Hematopoietic multipotent progenitor cell treated with erythropoietin and hydrocortisone succinate and interleukin-3 and kit ligand, for 15 days (in vitro differentiated cells): ENCODE measurements around the gene TOR2A.

Experiments used
- DNase-seq: peaks from one replicate; pipeline ENCODE4 v3.0.0-alpha.2; 2015; ENCODE audit warnings: low spot score

The TOR2A gene

GRCh38 chr9:127698985-127699670, 36.0 kb downstream of the TOR2A start:
- DNase-seq = peak; percentile 88

GRCh38 chr9:127698386-127698785, 36.7 kb downstream of the TOR2A start:
- no peak for DNase-seq

GRCh38 chr9:127697575-127697974, 37.5 kb downstream of the TOR2A start:
- no peak for DNase-seq

- DNase-seq = no peak
These were observed 40.0 kb downstream of the TOR2A start for GRCh38 chr9:127694890-127695720.

GRCh38 chr9:127693697-127694096, 41.4 kb downstream of the TOR2A start:
- DNase-seq = no peak

GRCh38 chr9:127693143-127693542, 42.0 kb downstream of the TOR2A start:
- DNase-seq = no peak

GRCh38 chr9:127692071-127692470, 43.0 kb downstream of the TOR2A start:
- no peak for DNase-seq

- no peak for DNase-seq
These were observed 44.4 kb downstream of the TOR2A start for GRCh38 chr9:127690735-127691134.

- DNase-seq = no peak
These were observed 45.6 kb downstream of the TOR2A start for GRCh38 chr9:127689329-127690000.

- no peak for DNase-seq
These were observed 48.4 kb downstream of the TOR2A start for GRCh38 chr9:127686461-127687393.

- no peak for DNase-seq
These were observed 50.5 kb downstream of the TOR2A start for GRCh38 chr9:127684576-127684975.

- DNase-seq = no peak
These were observed 51.4 kb downstream of the TOR2A start for GRCh38 chr9:127683723-127684122.

- DNase-seq = no peak
These were observed 52.5 kb downstream of the TOR2A start for GRCh38 chr9:127682351-127683136.
